SK-N-SH (cell line): ENCODE results near the gene RAB40C.

Experiments used
- CTCF ChIP-seq: fragments of 200-600 bp; sonication (generic); IDR thresholded peaks from 2 replicates; pipeline ENCODE4 v1.6.1; 2017; ENCODE audit warnings: antibody characterized with exemption, mild to moderate bottlenecking, moderate library complexity
- MAX ChIP-seq: IDR thresholded peaks from 2 replicates; pipeline ENCODE4 v1.4.0; 2012; ENCODE audit warnings: low read depth
- RFX5 ChIP-seq: IDR thresholded peaks from 2 replicates; pipeline ENCODE4 v1.6.1; 2012; ENCODE audit warnings: mild to moderate bottlenecking, improper control_type of control experiment, low read length

GRCh38 chr16:667780-668518 lies 78.1 kb downstream of the RAB40C start, which contains the start of gene RHOT2:
- TF ChIP-seq CTCF (peak; percentile 82), RFX5 (no peak), MAX (peak; percentile 61; the same call in 1 of the 2 replicates)
